Activated CD8-positive, alpha-beta T cell treated with anti-CD3 and anti-CD28 coated beads for 36 hours (primary cell): ENCODE data around the gene DCDC2. TPM values are rescaled to one million over a fixed set of nuclear protein-coding genes. Genes with fewer than 3 reads are reported as not detected.

Source experiments
- ATAC-seq: fragments of 200-7000 bp; cut with Tn5 transposase; one replicate; pipeline ENCODE4 v1.10.0; 2021; ENCODE audit warnings: mild to moderate bottlenecking, moderate library complexity
- CTCF ChIA-PET: fragments of 350-600 bp; sonication (Branson Sonifier 250); formaldehyde crosslinking; loops from one replicate; lab custom pipeline; 2021; ENCODE audit warnings: antibody characterized with exemption; lab: Charles Lee
- POLR2A ChIA-PET: fragments of 350-600 bp; sonication (Branson Sonifier 250); formaldehyde crosslinking; loops from one replicate; lab custom pipeline; 2021; ENCODE audit warnings: antibody characterized with exemption; lab: Charles Lee
- DNase-seq: peaks from one replicate; pipeline ENCODE4 v3.0.0-alpha.2; 2020
- H3K27ac Mint-ChIP-seq: one replicate; pipeline ENCODE4 v1.8.0; 2021; ENCODE audit warnings: mild to moderate bottlenecking, mixed read lengths
- H3K27me3 Mint-ChIP-seq: one replicate; pipeline ENCODE4 v1.8.0; 2021; ENCODE audit warnings: mixed read lengths
- H3K36me3 Mint-ChIP-seq: one replicate; pipeline ENCODE4 v1.8.0; 2021; ENCODE audit warnings: low read depth, mixed read lengths
- H3K4me1 Mint-ChIP-seq: one replicate; pipeline ENCODE4 v1.8.0; 2021; ENCODE audit warnings: low read depth, mixed read lengths
- H3K4me3 Mint-ChIP-seq: one replicate; pipeline ENCODE4 v1.8.0; 2021; ENCODE audit warnings: mild to moderate bottlenecking, moderate library complexity, mixed read lengths
- H3K9me3 Mint-ChIP-seq: one replicate; pipeline ENCODE4 v1.8.0; 2021; ENCODE audit warnings: mixed read lengths
- CTCF ChIP-seq: fragments of 200-600 bp; IDR thresholded peaks from one replicate; pipeline ENCODE4 v1.8.0; 2022; ENCODE audit warnings: antibody characterized with exemption, mild to moderate bottlenecking
- intact Hi-C: fragments of 100-400 bp; cut with micrococcal nuclease; formaldehyde crosslinking; loops from one replicate; pipeline ENCODE4 v1.10.0; 2022
- total RNA-seq, 2 experiments: library from RNA; stranded (reverse); gene quantifications; one replicate each; pipeline ENCODE4 v1.2.3, GENCODE V29; 2021

DCDC2 gene
- total RNA-seq, 2 experiments from 2014 or later: not detected

GRCh38 chr6:24334285-24334684 lies 23.6 kb downstream of the DCDC2 start:
- ATAC-seq: no peak
- no peak for DNase-seq
- Mint-ChIP-seq H3K27me3 (peaks cover 3% of the 10 kb centered on the region), H3K27ac (no peak overlapping the region), H3K4me1 (no peaks in the 10 kb centered on the region), H3K36me3 (no peaks in the 10 kb centered on the region), H3K4me3 (no peak overlapping the region), H3K9me3 (peaks cover 12% of the 10 kb centered on the region)
- POLR2A ChIA-PET: no interaction called here
- TF ChIP-seq CTCF: no peak
- CTCF ChIA-PET: interaction anchor here (0.8 to 1.1 kb wide), 2 partner anchors 9 to 25 kb away, joined by 3 to 4 read pairs; no protein-coding TSS in a partner anchor
- intact Hi-C loops: no loop called here

DNA sequence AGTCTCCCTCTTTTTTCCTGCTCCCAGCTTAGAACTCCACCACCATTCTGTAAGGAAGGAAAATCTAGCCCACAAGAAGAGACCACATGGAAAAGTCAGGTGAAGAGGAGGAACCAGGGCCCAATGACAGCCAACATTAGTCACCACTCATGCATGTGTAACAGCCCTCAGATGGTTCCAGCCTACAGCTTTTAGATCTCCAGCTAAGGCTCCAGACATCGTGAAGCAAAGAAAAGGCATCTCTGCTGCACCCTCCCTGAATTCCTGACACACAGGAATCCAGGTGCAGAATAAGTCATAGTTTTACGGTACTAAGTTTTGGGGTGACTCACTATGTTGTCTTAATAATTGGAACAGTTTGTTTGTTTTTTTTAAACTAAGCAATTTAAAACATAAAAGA lies 25.5 kb downstream of the DCDC2 start:
- no peak for TF ChIP-seq CTCF
- ChIA-PET POLR2A (no interaction called here), CTCF (no interaction called here)
- Mint-ChIP-seq H3K4me1 (no peaks in the 10 kb centered on the region), H3K27me3 (peaks cover 6% of the 10 kb centered on the region), H3K27ac (no peak overlapping the region), H3K4me3 (no peak overlapping the region), H3K36me3 (no peaks in the 10 kb centered on the region), H3K9me3 (no peaks in the 10 kb centered on the region)
- no peak for DNase-seq
- intact Hi-C loops: no loop called here
- ATAC-seq: no peak

DNA sequence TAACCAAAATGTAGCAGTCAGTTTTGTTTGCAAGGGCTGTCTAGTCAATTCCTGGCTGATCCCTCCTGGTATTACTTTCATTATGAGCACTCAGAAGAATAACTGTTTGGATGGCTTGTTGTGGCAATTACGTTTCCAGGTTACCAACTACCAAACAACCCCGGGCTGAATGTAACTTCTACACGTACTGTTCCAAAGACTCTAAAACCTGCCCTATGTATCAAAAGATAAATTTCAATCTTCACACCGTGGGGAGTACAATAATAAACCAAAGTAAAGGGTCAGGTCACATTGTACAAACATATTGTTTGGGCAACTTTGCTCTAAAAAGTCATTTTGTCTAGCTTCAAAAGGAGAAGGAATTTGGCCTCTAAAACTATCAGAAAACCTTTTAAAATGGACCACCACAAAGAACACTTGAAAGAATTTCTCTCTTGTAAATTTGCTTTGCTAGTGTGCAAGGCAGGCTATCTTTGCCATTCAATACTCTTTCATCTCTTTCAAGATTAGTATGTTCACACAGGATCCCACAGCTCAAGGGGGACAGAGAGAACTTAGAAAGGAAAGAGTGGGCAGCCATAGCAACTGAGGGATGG lies 27.6 kb downstream of the DCDC2 start:
- DNase-seq: no peak
- H3K9me3 Mint-ChIP-seq: no peaks in the 10 kb centered on the region
- H3K27ac Mint-ChIP-seq: no peak overlapping the region
- H3K36me3 Mint-ChIP-seq: no peaks in the 10 kb centered on the region
- TF ChIP-seq CTCF: no peak
- ChIA-PET POLR2A (no interaction called here), CTCF (no interaction called here)
- H3K4me1 Mint-ChIP-seq: no peaks in the 10 kb centered on the region
- ATAC-seq: no peak
- H3K4me3 Mint-ChIP-seq: no peak overlapping the region
- intact Hi-C loops: no loop called here
- H3K27me3 Mint-ChIP-seq: peaks cover 9% of the 10 kb centered on the region

DNA sequence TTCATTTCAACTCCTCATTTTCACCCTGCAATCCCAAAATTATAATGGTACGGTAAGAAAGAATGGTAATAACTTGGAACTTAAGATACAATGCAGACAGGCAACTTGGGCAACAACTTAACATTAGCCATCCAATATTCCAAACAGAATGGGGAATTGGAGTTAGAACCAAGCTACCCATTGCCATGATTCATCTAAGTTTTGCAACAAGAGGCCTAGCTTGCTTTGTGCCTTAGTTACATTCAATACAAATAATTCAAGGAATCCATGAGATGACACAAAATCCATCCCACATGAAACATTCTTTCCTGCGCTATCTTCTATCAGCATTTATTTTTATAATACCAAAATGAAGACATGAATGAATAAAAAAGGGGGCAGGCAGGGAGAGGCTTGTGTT lies 28.4 kb downstream of the DCDC2 start:
- no peak for TF ChIP-seq CTCF

DNA sequence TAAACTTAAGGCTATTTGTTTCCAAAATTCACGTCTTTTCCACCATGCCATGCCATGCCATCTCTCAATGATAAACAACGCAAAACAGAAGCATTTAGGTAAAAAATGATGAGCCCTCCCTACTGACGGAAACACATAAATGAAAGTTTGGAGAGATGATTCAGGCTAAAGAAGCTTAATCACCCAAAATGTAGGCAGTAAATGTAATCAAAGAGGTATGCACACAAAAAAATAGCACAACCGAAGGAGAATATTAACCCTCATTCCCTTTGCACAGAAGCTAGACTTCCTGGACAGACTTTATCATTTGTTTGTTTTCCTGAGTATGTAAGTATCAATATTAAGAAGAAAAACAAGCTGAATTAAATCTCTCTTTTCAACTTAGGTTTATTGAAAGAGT lies 28.8 kb downstream of the DCDC2 start:
- no peak for ATAC-seq
- Mint-ChIP-seq H3K36me3 (no peaks in the 10 kb centered on the region), H3K4me1 (no peaks in the 10 kb centered on the region), H3K27ac (no peak overlapping the region), H3K27me3 (peaks cover 12% of the 10 kb centered on the region), H3K9me3 (no peaks in the 10 kb centered on the region), H3K4me3 (no peak overlapping the region)
- no peak for TF ChIP-seq CTCF
- intact Hi-C loops: no loop called here
- POLR2A ChIA-PET: interaction anchor here (0.6 kb wide), 1 partner anchor 12 kb away, joined by 3 read pairs; no protein-coding TSS in a partner anchor
- CTCF ChIA-PET: no interaction called here
- DNase-seq: no peak

More for the DNA sequence above, 28.4 kb downstream of the DCDC2 start:
- POLR2A ChIA-PET: no interaction called here
- no peaks in the 10 kb centered on the region for H3K9me3 Mint-ChIP-seq
- CTCF ChIA-PET: no interaction called here
- H3K4me1 Mint-ChIP-seq: no peaks in the 10 kb centered on the region
- no peak overlapping the region for H3K4me3 Mint-ChIP-seq
- DNase-seq (no peak), ATAC-seq (no peak)
- peaks cover 12% of the 10 kb centered on the region for H3K27me3 Mint-ChIP-seq
- H3K27ac Mint-ChIP-seq: no peak overlapping the region
- H3K36me3 Mint-ChIP-seq: no peaks in the 10 kb centered on the region
- intact Hi-C loops: no loop called here
